GM18909 (cell line): ENCODE measurements around the gene BTLA.
"Not testable (repeated sequence)": the region's sequence is repeated elsewhere in the genome, so short reads cannot be mapped to it uniquely, and the experiment has no call there.

Experiments
- ATAC-seq: cut with Tn5 transposase; IDR thresholded peaks from one replicate; pipeline ENCODE4 v1.9.1; 2021; ENCODE audit warnings: mild to moderate bottlenecking; ENCODE audit not compliant: unreplicated experiment, poor library complexity

Gene BTLA

GRCh38 chr3:112459750-112460149 lies 39.5 kb downstream of the BTLA start:
- peak; percentile 51 for ATAC-seq

GRCh38 chr3:112456147-112456546 lies 43.1 kb downstream of the BTLA start:
- no peak for ATAC-seq

- ATAC-seq = no peak
Observed at GRCh38 chr3:112448939-112449338, 50.3 kb downstream of the BTLA start.

GRCh38 chr3:112446343-112446742 lies 52.9 kb downstream of the BTLA start:
- ATAC-seq = no peak

- no peak for ATAC-seq
Observed at GRCh38 chr3:112445839-112446238, 53.4 kb downstream of the BTLA start.

- no peak for ATAC-seq
Observed at GRCh38 chr3:112437146-112438022, 61.9 kb downstream of the BTLA start.

GRCh38 chr3:112429960-112430359 lies 69.3 kb downstream of the BTLA start:
- no peak for ATAC-seq

- no peak for ATAC-seq
Observed at GRCh38 chr3:112427123-112427522, 72.1 kb downstream of the BTLA start.

- peak; percentile 63 for ATAC-seq
Observed at GRCh38 chr3:112425858-112426750, 73.2 kb downstream of the BTLA start.

- no peak for ATAC-seq
Observed at GRCh38 chr3:112425382-112425781, 73.9 kb downstream of the BTLA start.

- ATAC-seq = no peak
Observed at GRCh38 chr3:112424394-112424793, 74.9 kb downstream of the BTLA start.

- ATAC-seq = not testable (repeated sequence)
Observed at GRCh38 chr3:112422921-112423320, 76.4 kb downstream of the BTLA start.

GRCh38 chr3:112418526-112418925 lies 80.7 kb downstream of the BTLA start:
- not testable (repeated sequence) for ATAC-seq

GRCh38 chr3:112417696-112418318 lies 81.5 kb downstream of the BTLA start:
- no peak for ATAC-seq

GRCh38 chr3:112416391-112417212 lies 82.7 kb downstream of the BTLA start:
- ATAC-seq = no peak

GRCh38 chr3:112415390-112415789 lies 83.9 kb downstream of the BTLA start:
- no peak for ATAC-seq
